ENCODE data around the gene DIDO1.

The DIDO1 gene

DNA sequence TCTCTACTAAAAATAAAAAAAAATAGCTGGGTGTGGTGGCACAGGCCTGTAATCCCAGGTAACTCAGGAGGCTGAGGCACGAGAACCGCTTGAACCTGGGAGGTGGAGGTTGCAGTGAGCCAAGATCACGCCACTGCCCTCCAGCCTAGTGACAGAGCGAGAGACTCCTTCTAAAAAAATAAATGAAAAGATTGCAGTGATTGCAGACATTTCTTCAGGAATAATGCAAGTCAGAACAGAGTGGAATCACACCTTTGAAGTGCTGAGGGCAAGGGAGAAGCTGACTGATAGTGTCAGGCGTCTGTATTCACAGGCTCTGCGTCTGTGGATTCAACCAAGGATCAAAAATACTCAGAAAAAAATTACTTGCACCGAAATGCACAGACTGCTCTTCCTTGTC is 62.1 kb downstream of the DIDO1 start:
- H3K4me3 ChIP-seq (ENCODE audit: low read depth, low read length): no peak overlapping the region
- H3K4me1 ChIP-seq: peaks cover 10% of the 10 kb centered on the region
- no peak for DNase-seq
- no peaks in the 10 kb centered on the region for H3K9me3 ChIP-seq
- peaks cover 5% of the 10 kb centered on the region for H3K36me3 ChIP-seq
- no peak for TF ChIP-seq CTCF (IDR thresholded peaks at IDR 0.05; ENCODE audit: low read depth, low read length)
- H3K27me3 ChIP-seq: no peaks in the 10 kb centered on the region

- Histone ChIP-seq H3K4me1 (peaks cover 13% of the 10 kb centered on the region), H3K27me3 (no peaks in the 10 kb centered on the region), H3K9me3 (no peaks in the 10 kb centered on the region), H3K4me3 (ENCODE audit: low read depth, low read length) (peak within 1 kb of the TSS; percentile 68), H3K36me3 (peaks cover 15% of the 10 kb centered on the region)
- DNase-seq: peak; percentile 92
- no peak for TF ChIP-seq CTCF (IDR thresholded peaks at IDR 0.05; ENCODE audit: low read depth, low read length)
Measured at GRCh38 chr20:62861726-62862336, 64.5 kb downstream of the DIDO1 start, which contains the start of gene TCFL5. TSS of gene TCFL5 (minus strand) at chr20:62861822. CDS start at chr20:62861670, 152 bp downstream.

DNA sequence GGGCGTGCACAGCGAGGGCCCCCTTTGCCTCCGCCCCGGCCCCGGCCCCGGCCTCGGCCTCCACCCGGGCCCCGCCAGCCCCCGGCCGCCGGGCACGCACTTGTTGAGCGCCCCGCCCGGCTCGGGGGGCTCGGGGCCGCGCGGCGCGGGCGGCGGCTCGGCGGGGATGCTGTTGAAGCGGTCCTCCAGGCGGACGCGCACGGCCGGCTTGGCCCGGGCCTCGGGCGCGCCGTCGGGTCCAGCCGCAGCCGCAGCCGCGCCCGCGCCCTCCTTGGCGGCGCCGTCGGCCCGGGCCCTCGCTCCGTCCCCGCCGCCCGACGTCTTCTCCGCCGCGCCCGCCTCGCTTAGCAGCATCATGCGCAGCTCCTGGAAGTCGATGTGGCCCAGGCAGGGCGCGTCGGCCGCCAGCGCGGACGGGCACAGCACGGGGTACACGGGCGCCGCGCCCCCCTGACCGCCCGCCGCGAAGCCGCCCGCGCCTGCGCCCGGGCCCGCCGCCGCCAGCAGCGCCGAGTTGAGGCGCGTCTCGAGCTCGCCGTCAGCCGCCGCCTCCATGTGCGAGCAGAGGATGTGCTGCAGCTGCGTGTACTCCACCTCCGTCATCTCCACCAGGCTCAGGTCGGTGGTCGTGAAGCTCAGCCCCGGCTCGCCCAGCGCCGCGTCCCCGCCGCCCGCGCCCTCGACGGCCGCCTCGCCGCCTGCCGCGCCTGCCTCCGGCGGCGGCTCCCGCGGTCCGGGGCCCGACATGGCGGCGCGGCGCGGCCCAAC is 65.2 kb downstream of the DIDO1 start:
- no peak for TF ChIP-seq CTCF (IDR thresholded peaks at IDR 0.05; ENCODE audit: low read depth, low read length)
- Histone ChIP-seq H3K27me3 (no peaks in the 10 kb centered on the region), H3K4me1 (peaks cover 13% of the 10 kb centered on the region), H3K36me3 (peaks cover 17% of the 10 kb centered on the region), H3K9me3 (no peaks in the 10 kb centered on the region), H3K4me3 (ENCODE audit: low read depth, low read length) (peak overlapping the region; percentile 68)
- no peak for DNase-seq

DNA sequence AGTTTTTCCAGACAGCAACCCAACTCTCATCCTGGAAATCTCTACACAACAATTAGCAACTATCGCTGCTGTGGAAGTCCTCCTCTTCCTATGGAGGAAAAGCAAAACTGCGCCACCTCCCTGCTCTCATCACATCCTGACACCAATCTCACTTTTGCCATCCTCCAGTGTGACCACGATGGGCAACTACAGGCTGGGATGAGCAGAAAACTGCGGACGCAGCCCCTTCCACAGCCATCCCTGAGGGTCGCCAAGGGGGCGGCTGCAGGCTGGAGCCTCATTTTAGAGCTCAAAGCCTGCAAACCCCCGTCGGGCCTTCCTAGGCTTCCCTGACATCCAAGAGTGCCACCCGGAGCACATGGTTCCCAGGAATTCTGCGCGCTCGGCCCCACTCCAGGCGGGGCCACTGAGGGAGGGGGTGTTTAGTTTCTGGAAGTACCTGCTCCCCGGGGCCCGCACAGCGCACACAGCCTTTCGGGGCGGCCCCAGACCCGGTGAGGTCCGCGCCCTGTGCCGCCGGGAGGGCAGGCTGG is 65.8 kb downstream of the DIDO1 start:
- DNase-seq: no peak
- TF ChIP-seq CTCF (IDR thresholded peaks at IDR 0.05; ENCODE audit: low read depth, low read length): peak; percentile 33; the same call in 1 of the 2 replicates

DNA sequence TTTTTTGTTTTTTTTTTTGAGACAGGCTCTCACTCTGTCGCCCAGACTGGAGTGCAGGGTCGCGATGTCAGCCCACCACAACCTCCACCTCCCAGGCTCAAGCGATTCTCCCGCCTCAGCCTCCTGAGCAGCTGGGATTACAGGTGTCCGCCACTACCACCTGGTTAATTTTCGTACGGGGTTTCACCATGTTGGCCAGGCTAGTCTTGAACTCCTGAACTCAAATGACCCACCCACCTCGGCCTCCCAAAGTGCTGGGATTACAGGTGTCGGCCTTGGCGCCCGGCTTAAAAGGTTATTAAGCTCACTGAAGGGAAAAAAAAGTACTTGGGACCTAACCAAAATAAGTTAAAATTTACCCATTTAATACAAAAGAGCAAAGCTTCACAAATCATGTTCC is 66.6 kb downstream of the DIDO1 start:
- DNase-seq: no peak
- Histone ChIP-seq H3K27me3 (no peaks in the 10 kb centered on the region), H3K36me3 (peaks cover 30% of the 10 kb centered on the region), H3K4me3 (ENCODE audit: low read depth, low read length) (peak overlapping the region; percentile 68), H3K4me1 (peaks cover 13% of the 10 kb centered on the region), H3K9me3 (no peaks in the 10 kb centered on the region)
- no peak for TF ChIP-seq CTCF (IDR thresholded peaks at IDR 0.05; ENCODE audit: low read depth, low read length)

More for the DNA sequence above, 65.8 kb downstream of the DIDO1 start:
- no peaks in the 10 kb centered on the region for H3K27me3 ChIP-seq
- H3K4me3 ChIP-seq (ENCODE audit: low read depth, low read length): peak overlapping the region; percentile 68
- H3K36me3 ChIP-seq: peaks cover 22% of the 10 kb centered on the region
- no peaks in the 10 kb centered on the region for H3K9me3 ChIP-seq
- peaks cover 13% of the 10 kb centered on the region for H3K4me1 ChIP-seq

Measured in BE2C (cell line).